ENCODE data around the gene GIMAP5. TPM values are rescaled to one million over a fixed set of nuclear protein-coding genes. Genes with fewer than 3 reads are reported as not detected.

Gene GIMAP5
- total and polyA plus RNA-seq, 4 donors: 3.1 to 29.4 (median 16.7) TPM

DNA sequence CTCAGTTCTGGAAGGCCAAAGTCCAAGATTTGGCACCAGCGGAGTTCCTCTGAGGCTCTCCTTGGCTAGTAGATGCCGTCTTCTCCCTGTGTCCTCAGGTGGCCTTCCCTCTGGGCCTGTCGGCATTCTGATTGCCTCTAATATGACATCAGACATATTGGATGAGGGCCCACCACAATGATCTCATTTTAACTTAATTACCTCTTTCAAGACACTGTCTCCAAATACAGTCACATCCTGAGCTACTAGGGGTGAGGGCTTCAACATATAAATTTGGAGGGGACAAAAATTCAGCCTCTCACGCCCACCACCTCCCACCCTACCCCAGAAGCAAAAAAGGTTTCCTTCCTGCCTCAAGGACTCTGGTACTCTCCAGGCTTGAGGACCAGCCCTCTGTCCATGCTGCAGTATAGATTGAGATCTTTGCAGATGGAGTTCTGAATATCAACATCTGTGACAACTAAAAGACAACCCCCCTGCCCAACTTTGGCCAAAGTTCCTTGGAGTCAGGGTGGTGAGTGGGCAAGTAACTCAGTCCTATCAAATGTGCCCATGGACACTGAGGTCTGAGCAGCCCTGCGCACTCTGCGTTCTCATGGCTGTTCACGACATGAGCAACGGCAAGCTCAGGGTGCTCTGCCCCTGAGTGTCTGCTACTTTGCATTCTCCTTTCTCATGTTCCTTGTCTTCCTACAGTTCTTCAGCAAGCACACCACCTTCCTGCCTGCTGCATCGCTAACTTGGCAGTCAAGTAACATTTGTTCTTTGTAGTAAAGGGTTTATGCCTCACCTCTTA is 51.5 kb downstream of the GIMAP5 start:
- ATAC-seq (ENCODE audit: low FRiP score): peak; percentile 39
- Histone ChIP-seq H3K4me3 (ENCODE audit: low read length in 2 of 2) (no peak overlapping the region), H3K27me3 (ENCODE audit: control insufficient read depth in 1 of 2, insufficient read depth in 2 of 2, low read length in 1 of 2) (no peaks in the 10 kb centered on the region), H3K36me3 (ENCODE audit: control insufficient read depth in 1 of 2, insufficient read depth in 2 of 2, low read length in 1 of 2) (no peaks in the 10 kb centered on the region), H3K9me3 (ENCODE audit: control insufficient read depth, low read length) (no peaks in the 10 kb centered on the region), H3K27ac (ENCODE audit: low read depth in 1 of 2, low read length in 2 of 2) (no peak overlapping the region), H3K4me1 (ENCODE audit: control insufficient read depth in 1 of 2, insufficient read depth in 2 of 2, low read length in 2 of 2) (no peaks in the 10 kb centered on the region)
- DNase-seq: no peak
- WGBS, 2 donors: 56 to 64% methylated on average over 9 of the region's 9 CpGs
- intact Hi-C loops (cut with DNase I): no loop called here

- intact Hi-C loops (cut with DNase I): no loop called here
- Histone ChIP-seq H3K36me3 (ENCODE audit: control insufficient read depth in 1 of 2, insufficient read depth in 2 of 2, low read length in 1 of 2) (no peaks in the 10 kb centered on the region), H3K4me1 (ENCODE audit: control insufficient read depth in 1 of 2, insufficient read depth in 2 of 2, low read length in 2 of 2) (no peaks in the 10 kb centered on the region), H3K4me3 (ENCODE audit: low read length in 2 of 2) (no peak overlapping the region), H3K27me3 (ENCODE audit: control insufficient read depth in 1 of 2, insufficient read depth in 2 of 2, low read length in 1 of 2) (no peaks in the 10 kb centered on the region), H3K9me3 (ENCODE audit: control insufficient read depth, low read length) (no peaks in the 10 kb centered on the region), H3K27ac (ENCODE audit: low read depth in 1 of 2, low read length in 2 of 2) (no peak overlapping the region)
- ATAC-seq (ENCODE audit: low FRiP score) (no peak), DNase-seq (no peak)
- 88 to 91% methylated on average over 9 of the region's 9 CpGs for WGBS, 2 donors
Measured at GRCh38 chr7:150790416-150791075, 53.3 kb downstream of the GIMAP5 start.

GRCh38 chr7:150791304-150791703 is 54.1 kb downstream of the GIMAP5 start:
- DNase-seq (no peak), ATAC-seq (ENCODE audit: low FRiP score) (no peak)
- intact Hi-C loops (cut with DNase I): no loop called here
- Histone ChIP-seq H3K9me3 (ENCODE audit: control insufficient read depth, low read length) (no peaks in the 10 kb centered on the region), H3K4me3 (ENCODE audit: low read length in 2 of 2) (no peak overlapping the region), H3K27me3 (ENCODE audit: control insufficient read depth in 1 of 2, insufficient read depth in 2 of 2, low read length in 1 of 2) (no peaks in the 10 kb centered on the region), H3K4me1 (ENCODE audit: control insufficient read depth in 1 of 2, insufficient read depth in 2 of 2, low read length in 2 of 2) (no peaks in the 10 kb centered on the region), H3K36me3 (ENCODE audit: control insufficient read depth in 1 of 2, insufficient read depth in 2 of 2, low read length in 1 of 2) (no peaks in the 10 kb centered on the region), H3K27ac (ENCODE audit: low read depth in 1 of 2, low read length in 2 of 2) (no peak overlapping the region)
- WGBS, 2 donors: 77 to 85% methylated on average over 5 of the region's 5 CpGs

GRCh38 chr7:150791746-150792452 is 54.7 kb downstream of the GIMAP5 start:
- no peaks in the 10 kb centered on the region for H3K4me1 ChIP-seq (ENCODE audit: control insufficient read depth in 1 of 2, insufficient read depth in 2 of 2, low read length in 2 of 2)
- 83 to 84% methylated on average over 10 to 12 of the region's 12 CpGs for WGBS, 2 donors
- ATAC-seq (ENCODE audit: low FRiP score) (no peak), DNase-seq (no peak)
- intact Hi-C loops (cut with DNase I): no loop called here
- no peaks in the 10 kb centered on the region for H3K27me3 ChIP-seq (ENCODE audit: control insufficient read depth in 1 of 2, insufficient read depth in 2 of 2, low read length in 1 of 2)
- H3K9me3 ChIP-seq (ENCODE audit: control insufficient read depth, low read length): no peaks in the 10 kb centered on the region
- H3K4me3 ChIP-seq (ENCODE audit: low read length in 2 of 2): no peak overlapping the region
- no peaks in the 10 kb centered on the region for H3K36me3 ChIP-seq (ENCODE audit: control insufficient read depth in 1 of 2, insufficient read depth in 2 of 2, low read length in 1 of 2)
- H3K27ac ChIP-seq (ENCODE audit: low read depth in 1 of 2, low read length in 2 of 2): no peak overlapping the region

Other genes starting within 250 kb of the GIMAP5 start
- gene GIMAP7, start 222.5 kb upstream of the GIMAP5 start, total RNA-seq: 10 to 100 TPM; 28.6 to 41.8 TPM
- 10 to 100 TPM in 1 of 2 donors, 1 to 10 TPM in 1; 5.4 to 19.0 TPM for gene GIMAP7, start 222.5 kb upstream of the GIMAP5 start, polyA plus RNA-seq
- 10 to 100 TPM; 37.9 to 75.3 TPM for gene GIMAP4, start 170.0 kb upstream of the GIMAP5 start, total RNA-seq
- gene GIMAP4, start 170.0 kb upstream of the GIMAP5 start, polyA plus RNA-seq: 10 to 100 TPM in 1 of 2 donors, 1 to 10 TPM in 1; 3.2 to 29.3 TPM
- 10 to 100 TPM; 31.7 to 49.2 TPM for gene GIMAP6, start 105.0 kb upstream of the GIMAP5 start, total RNA-seq
- gene GIMAP6, start 105.0 kb upstream of the GIMAP5 start, polyA plus RNA-seq: 10 to 100 TPM in 1 of 2 donors, 1 to 10 TPM in 1; 3.0 to 10.3 TPM
- gene GIMAP2, start 51.7 kb upstream of the GIMAP5 start, total RNA-seq: 10 to 100 TPM; 11.5 to 24.7 TPM
- gene GIMAP2, start 51.7 kb upstream of the GIMAP5 start, polyA plus RNA-seq: 1 to 10 TPM; 2.2 to 9.8 TPM
- gene GIMAP1, start 20.8 kb upstream of the GIMAP5 start, total RNA-seq: 10 to 100 TPM in 1 of 2 donors, 1 to 10 TPM in 1; 5.4 to 11.6 TPM
- gene GIMAP1, start 20.8 kb upstream of the GIMAP5 start, polyA plus RNA-seq: 1 to 10 TPM in 1 of 2 donors, under 1 TPM in 1; 0.95 to 4.3 TPM
- 10 to 100 TPM; 34.3 to 85.5 TPM for gene TMEM176B, start 62.9 kb downstream of the GIMAP5 start, total RNA-seq
- gene TMEM176B, start 62.9 kb downstream of the GIMAP5 start, polyA plus RNA-seq: 10 to 100 TPM in 1 of 2 donors, 1 to 10 TPM in 1; 6.5 to 26.8 TPM
- 10 to 100 TPM; 30.7 to 77.7 TPM for gene TMEM176A, start 63.4 kb downstream of the GIMAP5 start, total RNA-seq
- gene TMEM176A, start 63.4 kb downstream of the GIMAP5 start, polyA plus RNA-seq: 10 to 100 TPM in 1 of 2 donors, 1 to 10 TPM in 1; 3.7 to 43.3 TPM
- under 1 TPM in 1 of 2 donors, not detected in 1; 0.72 TPM for gene AOC1, start 115.1 kb downstream of the GIMAP5 start, total RNA-seq
- gene AOC1, start 115.1 kb downstream of the GIMAP5 start, polyA plus RNA-seq: 10 to 100 TPM in 1 of 2 donors, under 1 TPM in 1; 0.23 to 17.9 TPM
- gene KCNH2, start 240.9 kb downstream of the GIMAP5 start, total RNA-seq: 1 to 10 TPM in 1 of 2 donors, under 1 TPM in 1; 0.65 to 2.4 TPM
- under 1 TPM; 0.23 to 0.63 TPM for gene KCNH2, start 240.9 kb downstream of the GIMAP5 start, polyA plus RNA-seq